ENCODE results near the gene SMIM43. TPM values are rescaled to one million over a fixed set of nuclear protein-coding genes. Genes with fewer than 3 reads are reported as not detected.

Gene SMIM43
- total RNA-seq, 1 experiment from 2014 or later: 1.2 TPM

DNA sequence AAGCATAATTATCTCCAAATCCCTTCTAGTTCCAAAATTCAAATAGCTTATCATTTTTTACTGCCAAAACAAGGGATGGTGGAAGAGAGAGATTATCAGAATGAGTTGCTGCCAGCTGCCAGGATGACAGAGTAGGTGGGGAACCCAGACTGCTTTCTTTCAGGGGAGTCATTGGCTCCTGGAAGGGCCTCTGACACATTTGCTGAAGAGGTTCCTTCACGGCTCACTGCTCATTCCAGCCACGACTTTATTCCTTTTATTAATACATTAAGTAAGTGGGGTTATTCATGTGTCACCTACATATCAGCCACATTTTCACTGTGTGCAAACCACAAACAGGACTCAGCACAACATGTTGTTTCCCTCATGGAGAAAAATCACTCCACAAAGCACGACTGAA, 12.7 kb upstream of the SMIM43 start:
- Histone ChIP-seq H4K91ac (ENCODE audit: insufficient read length, low read depth, low read length) (no peak overlapping the region), H3K9me3 (ENCODE audit: control insufficient read depth, low read depth, low read length) (no peaks in the 10 kb centered on the region), H3K14ac (ENCODE audit: insufficient read depth, low read length) (no peak overlapping the region), H4K20me1 (ENCODE audit: control insufficient read depth, insufficient read depth, insufficient read length) (no peaks in the 10 kb centered on the region), H3K79me1 (ENCODE audit: insufficient read depth, low read depth, low read length, poor library complexity, severe bottlenecking) (no peaks in the 10 kb centered on the region), H3K27me3 (ENCODE audit: insufficient read depth, low read length) (no peaks in the 10 kb centered on the region), H3K56ac (ENCODE audit: insufficient read length, low read depth, low read length) (no peak overlapping the region), H2BK15ac (ENCODE audit: low read depth, low read length) (no peak overlapping the region), H3K79me2 (ENCODE audit: insufficient read depth, low read length) (no peaks in the 10 kb centered on the region), H2AK5ac (ENCODE audit: insufficient read length, low read length) (no peak overlapping the region), H2BK12ac (ENCODE audit: insufficient read length, low read depth, low read length) (no peak overlapping the region), H2AFZ (ENCODE audit: low read length) (no peak overlapping the region), H3K27ac (ENCODE audit: insufficient read length, low read depth, low read length) (no peak overlapping the region), H2BK20ac (ENCODE audit: low read depth, low read length, poor library complexity, severe bottlenecking) (no peak overlapping the region), H2BK120ac (ENCODE audit: low read depth, low read length, poor library complexity, severe bottlenecking) (no peak overlapping the region), H3K4me1 (ENCODE audit: insufficient read depth, low read length) (no peaks in the 10 kb centered on the region), H3K4ac (ENCODE audit: low read depth, low read length) (no peak overlapping the region), H3T11ph (ENCODE audit: low read length) (no peak overlapping the region), H4K8ac (replicated peaks; ENCODE audit: insufficient read length, low read depth, low read length) (no peak overlapping the region), H3K9ac (ENCODE audit: extremely low read depth, insufficient read length, low read length) (no peak overlapping the region), H3K18ac (ENCODE audit: insufficient read length, low read depth, low read length) (no peak overlapping the region), H2BK5ac (ENCODE audit: insufficient read length, low read length) (no peak overlapping the region), H3K23me2 (ENCODE audit: insufficient read length, low read depth, low read length, poor library complexity, severe bottlenecking) (no peaks in the 10 kb centered on the region), H3K23ac (ENCODE audit: insufficient read length, low read depth, low read length) (no peak overlapping the region), H3K4me2 (ENCODE audit: insufficient read depth, insufficient read length, low read length) (no peak overlapping the region), H4K5ac (ENCODE audit: insufficient read length, low read depth, low read length) (no peak overlapping the region)
- DNase-seq: no peak
- no peak overlapping the region for H3K4me3 Mint-ChIP-seq
- peaks cover 15 to 17% of the 10 kb centered on the region in 2 experiments for H3K4me1 Mint-ChIP-seq
- no CpG with 5 or more reads among the region's 3 CpGs for WGBS (ENCODE audit: extremely low coverage, insufficient read length, low lambda C conversion rate)
- no peak overlapping the region for H3K27ac Mint-ChIP-seq
- H3K36me3 Mint-ChIP-seq (ENCODE audit: insufficient read depth in 1 of 3, low read depth in 3 of 3): no peaks in the 10 kb centered on the region
- TF ChIP-seq, protein P1, sequence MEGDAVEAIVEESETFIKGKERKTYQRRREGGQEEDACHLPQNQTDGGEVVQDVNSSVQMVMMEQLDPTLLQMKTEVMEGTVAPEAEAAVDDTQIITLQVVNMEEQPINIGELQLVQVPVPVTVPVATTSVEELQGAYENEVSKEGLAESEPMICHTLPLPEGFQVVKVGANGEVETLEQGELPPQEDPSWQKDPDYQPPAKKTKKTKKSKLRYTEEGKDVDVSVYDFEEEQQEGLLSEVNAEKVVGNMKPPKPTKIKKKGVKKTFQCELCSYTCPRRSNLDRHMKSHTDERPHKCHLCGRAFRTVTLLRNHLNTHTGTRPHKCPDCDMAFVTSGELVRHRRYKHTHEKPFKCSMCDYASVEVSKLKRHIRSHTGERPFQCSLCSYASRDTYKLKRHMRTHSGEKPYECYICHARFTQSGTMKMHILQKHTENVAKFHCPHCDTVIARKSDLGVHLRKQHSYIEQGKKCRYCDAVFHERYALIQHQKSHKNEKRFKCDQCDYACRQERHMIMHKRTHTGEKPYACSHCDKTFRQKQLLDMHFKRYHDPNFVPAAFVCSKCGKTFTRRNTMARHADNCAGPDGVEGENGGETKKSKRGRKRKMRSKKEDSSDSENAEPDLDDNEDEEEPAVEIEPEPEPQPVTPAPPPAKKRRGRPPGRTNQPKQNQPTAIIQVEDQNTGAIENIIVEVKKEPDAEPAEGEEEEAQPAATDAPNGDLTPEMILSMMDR (conservative IDR thresholded peaks at IDR 0.05): no peak
- no peaks in the 10 kb centered on the region for H3K9me3 Mint-ChIP-seq
- H3K27me3 Mint-ChIP-seq (ENCODE audit: low read depth): peaks cover 6% of the 10 kb centered on the region

Measured in H9 (cell line).